ENCODE results near the gene PUS1.

The PUS1 gene

DNA sequence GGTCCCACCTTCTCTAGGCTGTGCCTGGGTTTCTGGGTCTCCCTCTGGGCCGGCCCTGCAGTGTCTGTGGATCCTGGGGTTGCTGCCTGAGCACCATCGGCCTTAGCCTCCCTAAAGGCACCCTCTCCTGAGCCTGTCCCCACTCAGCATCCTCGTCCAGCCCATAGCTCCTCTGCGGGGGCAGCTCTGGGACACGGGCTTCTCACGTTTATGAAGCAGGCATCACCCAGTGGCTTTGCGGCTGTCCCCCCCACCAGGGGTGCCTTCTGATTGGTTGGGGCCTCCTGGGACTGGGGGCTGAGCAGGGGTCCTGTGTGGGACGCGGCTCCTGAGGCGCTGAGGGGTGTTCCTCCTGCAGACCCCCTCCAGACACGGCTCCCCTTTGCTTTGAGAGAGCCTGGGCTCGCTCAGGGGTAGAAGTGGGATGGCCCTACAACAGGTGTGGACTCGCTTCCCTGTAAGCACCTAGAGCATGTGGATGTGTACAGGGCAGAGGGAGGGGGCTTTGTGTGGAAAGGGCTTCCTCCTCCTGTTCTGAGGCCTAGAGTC lies 23.9 kb upstream of the PUS1 start:
- Histone ChIP-seq H3K79me2 (ENCODE audit: insufficient read depth, low read depth) (no peaks in the 10 kb centered on the region), H3K27ac (no peak overlapping the region), H3K27me3 (ENCODE audit: insufficient read depth, low read depth) (no peaks in the 10 kb centered on the region), H2AFZ (ENCODE audit: low read depth) (no peak overlapping the region), H3K36me3 (ENCODE audit: insufficient read depth) (no peaks in the 10 kb centered on the region), H3K4me1 (ENCODE audit: low read depth, poor library complexity, severe bottlenecking) (no peaks in the 10 kb centered on the region), H3K4me2 (no peak overlapping the region), H4K20me1 (ENCODE audit: insufficient read depth) (no peaks in the 10 kb centered on the region), H3K9ac (no peak overlapping the region), H3K4me3 (IDR thresholded peaks at IDR 0.05; ENCODE audit: insufficient read depth, low read depth, low read length) (no peak overlapping the region)
- TF ChIP-seq, protein P1, sequence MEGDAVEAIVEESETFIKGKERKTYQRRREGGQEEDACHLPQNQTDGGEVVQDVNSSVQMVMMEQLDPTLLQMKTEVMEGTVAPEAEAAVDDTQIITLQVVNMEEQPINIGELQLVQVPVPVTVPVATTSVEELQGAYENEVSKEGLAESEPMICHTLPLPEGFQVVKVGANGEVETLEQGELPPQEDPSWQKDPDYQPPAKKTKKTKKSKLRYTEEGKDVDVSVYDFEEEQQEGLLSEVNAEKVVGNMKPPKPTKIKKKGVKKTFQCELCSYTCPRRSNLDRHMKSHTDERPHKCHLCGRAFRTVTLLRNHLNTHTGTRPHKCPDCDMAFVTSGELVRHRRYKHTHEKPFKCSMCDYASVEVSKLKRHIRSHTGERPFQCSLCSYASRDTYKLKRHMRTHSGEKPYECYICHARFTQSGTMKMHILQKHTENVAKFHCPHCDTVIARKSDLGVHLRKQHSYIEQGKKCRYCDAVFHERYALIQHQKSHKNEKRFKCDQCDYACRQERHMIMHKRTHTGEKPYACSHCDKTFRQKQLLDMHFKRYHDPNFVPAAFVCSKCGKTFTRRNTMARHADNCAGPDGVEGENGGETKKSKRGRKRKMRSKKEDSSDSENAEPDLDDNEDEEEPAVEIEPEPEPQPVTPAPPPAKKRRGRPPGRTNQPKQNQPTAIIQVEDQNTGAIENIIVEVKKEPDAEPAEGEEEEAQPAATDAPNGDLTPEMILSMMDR (conservative IDR thresholded peaks at IDR 0.05; ENCODE audit: low read depth, low read length): no peak

DNA sequence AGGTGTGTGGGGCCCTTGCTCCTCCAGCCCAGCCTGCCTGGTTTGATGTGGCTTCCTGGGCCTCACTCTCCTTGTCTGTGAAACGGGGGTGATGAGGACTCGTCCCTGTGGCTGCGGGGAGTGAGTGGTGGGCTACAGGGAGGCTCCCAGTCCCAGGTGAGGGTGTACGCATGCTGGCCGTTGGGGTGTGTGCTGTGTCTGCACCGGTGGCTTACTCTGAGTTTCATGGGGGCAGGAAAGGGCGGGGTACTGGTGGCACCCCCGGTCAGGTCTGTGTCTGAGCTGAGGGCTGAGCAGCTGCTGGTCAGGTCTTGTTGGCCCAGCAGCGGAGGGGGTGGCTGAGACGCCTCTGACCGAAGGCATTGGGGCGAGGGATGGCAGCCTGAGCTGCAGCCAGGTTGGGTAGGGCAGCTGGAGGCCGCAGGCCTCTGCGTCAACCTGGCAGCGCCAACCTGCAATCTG lies 23.4 kb upstream of the PUS1 start:
- Histone ChIP-seq H3K79me2 (ENCODE audit: insufficient read depth, low read depth) (no peaks in the 10 kb centered on the region), H3K27me3 (ENCODE audit: insufficient read depth, low read depth) (no peaks in the 10 kb centered on the region), H3K4me1 (ENCODE audit: low read depth, poor library complexity, severe bottlenecking) (no peaks in the 10 kb centered on the region), H2AFZ (ENCODE audit: low read depth) (no peak overlapping the region), H3K9ac (no peak overlapping the region), H3K36me3 (ENCODE audit: insufficient read depth) (no peaks in the 10 kb centered on the region), H3K4me3 (IDR thresholded peaks at IDR 0.05; ENCODE audit: insufficient read depth, low read depth, low read length) (no peak overlapping the region), H3K4me2 (no peak overlapping the region), H4K20me1 (ENCODE audit: insufficient read depth) (no peaks in the 10 kb centered on the region), H3K27ac (no peak overlapping the region)
- TF ChIP-seq, protein P1 (conservative IDR thresholded peaks at IDR 0.05; ENCODE audit: low read depth, low read length): no peak

DNA sequence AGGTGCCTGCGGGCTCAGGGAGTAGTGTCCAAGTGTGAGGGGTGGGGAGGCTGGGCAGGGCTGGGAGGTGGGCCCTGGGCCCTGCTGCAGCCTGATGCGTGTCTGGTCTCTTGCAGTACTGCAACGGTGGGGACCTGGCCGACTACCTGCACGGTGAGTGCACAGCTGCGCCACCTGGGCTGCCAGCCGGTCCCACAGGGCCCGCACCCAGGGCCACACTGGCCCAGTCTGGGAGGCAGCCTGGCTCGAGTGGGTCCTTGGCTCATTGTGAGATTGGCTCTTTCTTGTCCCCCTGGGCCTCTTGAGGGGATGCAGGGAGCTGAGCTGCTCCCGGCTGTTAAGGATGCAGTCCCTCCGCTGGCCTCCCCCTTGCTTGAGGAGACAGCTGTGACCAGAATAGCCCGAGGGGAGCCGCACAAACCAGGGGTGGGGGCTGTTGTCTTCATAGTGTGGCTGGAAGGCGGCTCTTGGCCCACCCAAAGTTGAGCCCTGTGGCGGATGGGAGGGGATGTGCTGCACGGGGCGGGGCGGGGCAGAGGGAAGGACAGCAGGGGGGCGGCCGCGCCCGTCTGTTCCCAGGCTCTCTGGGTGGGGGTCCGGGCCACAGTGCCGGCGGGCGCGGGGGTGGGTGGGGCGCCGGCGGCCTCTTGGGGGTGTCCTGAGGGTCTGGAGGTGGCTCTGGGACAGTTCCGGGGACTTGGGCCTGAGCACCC lies 21.5 kb upstream of the PUS1 start:
- no peak overlapping the region for H3K27ac ChIP-seq
- no peaks in the 10 kb centered on the region for H3K79me2 ChIP-seq (ENCODE audit: insufficient read depth, low read depth)
- H3K4me3 ChIP-seq (IDR thresholded peaks at IDR 0.05; ENCODE audit: insufficient read depth, low read depth, low read length): no peak overlapping the region
- no peak overlapping the region for H2AFZ ChIP-seq (ENCODE audit: low read depth)
- no peaks in the 10 kb centered on the region for H3K4me1 ChIP-seq (ENCODE audit: low read depth, poor library complexity, severe bottlenecking)
- no peaks in the 10 kb centered on the region for H3K27me3 ChIP-seq (ENCODE audit: insufficient read depth, low read depth)
- no peak overlapping the region for H3K4me2 ChIP-seq
- H3K36me3 ChIP-seq (ENCODE audit: insufficient read depth): no peaks in the 10 kb centered on the region
- no peaks in the 10 kb centered on the region for H4K20me1 ChIP-seq (ENCODE audit: insufficient read depth)
- H3K9ac ChIP-seq: no peak overlapping the region
- TF ChIP-seq, protein P1 (conservative IDR thresholded peaks at IDR 0.05; ENCODE audit: low read depth, low read length): no peak

DNA sequence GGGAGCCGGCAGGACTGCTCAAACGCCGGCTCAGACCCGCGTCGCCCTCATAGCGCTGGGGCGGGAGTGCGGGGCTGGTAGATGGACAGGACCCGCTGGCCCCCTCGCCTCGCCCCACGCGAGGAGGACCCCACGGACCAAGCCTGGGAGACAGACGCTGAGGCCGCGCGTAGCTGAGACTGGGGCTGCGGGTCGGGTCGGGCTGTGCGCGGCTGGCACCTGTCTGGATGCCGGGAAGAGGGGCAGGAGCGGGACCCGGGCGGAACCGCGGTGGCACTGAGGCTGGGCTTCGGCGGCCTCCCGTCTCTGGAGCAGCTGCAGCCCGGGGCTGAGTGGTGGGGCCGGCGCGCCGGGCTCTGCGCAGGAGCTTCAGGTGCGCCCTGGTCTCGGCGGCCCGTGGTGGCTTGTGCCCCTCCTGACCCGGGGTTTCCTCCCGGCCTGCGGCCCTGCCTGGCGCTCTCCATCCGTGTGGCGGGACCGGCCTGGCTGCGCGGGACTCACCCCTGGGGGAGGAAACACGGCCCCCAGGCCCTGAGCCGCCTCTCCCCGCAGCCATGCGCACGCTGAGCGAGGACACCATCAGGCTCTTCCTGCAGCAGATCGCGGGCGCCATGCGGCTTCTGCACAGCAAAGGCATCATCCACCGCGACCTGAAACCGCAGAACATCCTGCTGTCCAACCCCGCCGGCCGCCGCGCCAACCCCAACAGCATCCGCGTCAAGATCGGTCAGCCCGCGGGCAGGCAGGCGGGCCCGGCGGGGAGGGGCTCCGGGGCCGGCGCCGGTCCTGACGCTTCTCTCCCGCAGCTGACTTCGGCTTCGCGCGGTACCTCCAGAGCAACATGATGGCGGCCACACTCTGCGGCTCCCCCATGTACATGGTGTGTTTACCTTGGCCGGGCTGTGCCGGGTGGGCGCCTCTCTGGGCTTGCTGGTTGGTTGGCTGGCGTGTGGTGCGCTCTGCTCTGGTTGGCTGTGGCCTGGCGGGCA lies 20.7 kb upstream of the PUS1 start:
- H3K27me3 ChIP-seq (ENCODE audit: insufficient read depth, low read depth): no peaks in the 10 kb centered on the region
- H3K4me2 ChIP-seq: no peak overlapping the region
- no peak overlapping the region for H3K9ac ChIP-seq
- H3K27ac ChIP-seq: no peak overlapping the region
- H3K4me1 ChIP-seq (ENCODE audit: low read depth, poor library complexity, severe bottlenecking): no peaks in the 10 kb centered on the region
- no peak overlapping the region for H3K4me3 ChIP-seq (IDR thresholded peaks at IDR 0.05; ENCODE audit: insufficient read depth, low read depth, low read length)
- H2AFZ ChIP-seq (ENCODE audit: low read depth): no peak overlapping the region
- no peaks in the 10 kb centered on the region for H4K20me1 ChIP-seq (ENCODE audit: insufficient read depth)
- H3K79me2 ChIP-seq (ENCODE audit: insufficient read depth, low read depth): no peaks in the 10 kb centered on the region
- TF ChIP-seq, protein P1 (conservative IDR thresholded peaks at IDR 0.05; ENCODE audit: low read depth, low read length): no peak
- H3K36me3 ChIP-seq (ENCODE audit: insufficient read depth): no peaks in the 10 kb centered on the region

All from KMS-11 (cell line).